Right lobe of liver (tissue), 6 donors: ENCODE data around the gene RREB1. TPM values are rescaled to one million over a fixed set of nuclear protein-coding genes. Genes with fewer than 3 reads are reported as not detected.

ENCODE experiments used
- ATAC-seq, 4 donors: fragments of 200-7000 bp; cut with Tn5 transposase; one replicate each; pipeline ENCODE4 v1.9.1; 2020; ENCODE audit warnings: mild to moderate bottlenecking in 4 of 4, moderate library complexity in 4 of 4
- DNase-seq, 3 donors: peaks; one replicate each; pipeline ENCODE4 v3.0.0-alpha.2; 2020
- H3K27ac ChIP-seq, 3 donors: fragments of 200-600 bp; one replicate each; pipeline ENCODE4 v1.8.0; 2022
- H3K27me3 ChIP-seq, 2 donors: fragments of 200-600 bp; one replicate each; pipeline ENCODE4 v1.8.0; 2022
- H3K36me3 ChIP-seq, 4 donors: fragments of 200-600 bp; sonication (generic) in 1 of 4; one replicate each; pipeline versions ENCODE4 v1.5.1 to v1.8.0; 2017 to 2022; ENCODE audit warnings: control low read depth in 1 of 4
- H3K4me1 ChIP-seq, 4 donors: fragments of 200-600 bp; sonication (generic) in 1 of 4; one replicate each; pipeline versions ENCODE4 v1.5.1 to v1.8.0; 2017 to 2022; ENCODE audit warnings: control low read depth in 1 of 4
- H3K4me3 ChIP-seq, 3 donors: fragments of 200-600 bp; one replicate each; pipeline ENCODE4 v1.8.0; 2022
- H3K9me3 ChIP-seq, 4 donors: fragments of 200-600 bp; sonication (generic) in 1 of 4; one replicate each; pipeline versions ENCODE4 v1.5.1 to v1.8.0; 2017 to 2022; ENCODE audit warnings: control low read depth in 1 of 4
- CTCF ChIP-seq, 4 donors: fragments of 200-600 bp in 3 of 4; fragments of 450-650 bp in 1 of 4; IDR thresholded peaks; one replicate each; pipeline versions ENCODE4 v1.5.1 to v1.8.0; 2016 to 2022; ENCODE audit warnings: antibody characterized with exemption in 4 of 4, mild to moderate bottlenecking in 2 of 4
- POLR2A ChIP-seq: fragments of 450-650 bp; IDR thresholded peaks from one replicate; pipeline ENCODE4 v1.6.1; 2017; ENCODE audit warnings: antibody characterized with exemption, mild to moderate bottlenecking
- WGBS: methylation state at CpG from one replicate; pipeline ENCODE4 v1.1.6; 2018; ENCODE audit warnings: low coverage, low lambda C conversion rate; ENCODE audit not compliant: insufficient coverage; ENCODE audit errors: missing lambda C conversion rate; 5-methylcytosine and 5-hydroxymethylcytosine counted together
- intact Hi-C, 2 donors: fragments of 100-400 bp; cut with DNase I; formaldehyde crosslinking; loops; one replicate each; pipeline versions ENCODE4 v1.11.2 to v1.14.1; 2022
- total RNA-seq, 6 experiments: library from RNA; depleted of rRNA in 2 of 6; stranded (reverse); fragments of >200 nt in 2 of 6; fragmentation: NEBNext Ultra II Directional in 3 of 6; extraction: Animal tissue kit (Norgen Biotek cat#: 25700) in 3 of 6; gene quantifications; one replicate each; pipeline versions ENCODE4 v1.1.0 to v1.2.4, GENCODE V29; 2016 to 2023
- donor health status: DM: no; HTN: yes; CAD: no.
- donor health status: DM: no; HTN: no; CAD: no.
- donor health status: DM: no; HTN: no; CAD: no.
- donor health status: DM: no; HTN: yes; CAD: no.
- donor health status: DM: no; HTN: yes; CAD: no.

Gene RREB1
- total RNA-seq, 6 experiments from 2014 or later = 28.7 to 46.3 (median 39.6) TPM

- TF ChIP-seq POLR2A (no peak), CTCF (IDR thresholded peaks at IDR 0.05) (no peak)
- Histone ChIP-seq H3K27me3 (no peaks in the 10 kb centered on the region), H3K9me3 (no peaks in the 10 kb centered on the region), H3K27ac (peak overlapping the region; percentile 39 to 72 (median 65)), H3K4me1 (peaks cover 0 to 63% (median 28%) of the 10 kb centered on the region in 4 donors), H3K4me3 (no peak overlapping the region), H3K36me3 (peaks cover 0 to 35% (median 13%) of the 10 kb centered on the region in 4 donors)
- intact Hi-C loops = loop anchor here in 1 of 2 donors (10.0 kb wide), 1 partner anchor 71 kb away; no protein-coding TSS in a partner anchor
- DNase-seq (no peak), ATAC-seq (peak in 3 of 4 donors; percentile 6 to 11 (median 6))
- WGBS = 47% methylated on average over 8 of the region's 9 CpGs
Measured at GRCh38 chr6:7235712-7236305, 128.0 kb downstream of the RREB1 start.

- Histone ChIP-seq H3K36me3 (peaks cover 0 to 30% (median 11%) of the 10 kb centered on the region in 4 donors), H3K27me3 (no peaks in the 10 kb centered on the region), H3K9me3 (no peaks in the 10 kb centered on the region), H3K27ac (peak overlapping the region; percentile 39 to 90 (median 65)), H3K4me3 (no peak overlapping the region), H3K4me1 (peaks cover 0 to 71% (median 32%) of the 10 kb centered on the region in 4 donors)
- peak; percentile 22 to 68 (median 39) for ATAC-seq
- intact Hi-C loops = loop anchor here in 1 of 2 donors (10.0 kb wide), 1 partner anchor 72 kb away; no protein-coding TSS in a partner anchor
- TF ChIP-seq POLR2A = no peak
- no peak for TF ChIP-seq CTCF (IDR thresholded peaks at IDR 0.05)
- DNase-seq = peak in 1 of 3 donors; percentile 59
- 27% methylated on average over 6 of the region's 8 CpGs for WGBS
Measured at GRCh38 chr6:7236306-7237209, 128.8 kb downstream of the RREB1 start.

GRCh38 chr6:7237653-7238188 lies 130.0 kb downstream of the RREB1 start:
- WGBS = 77% methylated on average over 8 of the region's 8 CpGs
- Histone ChIP-seq H3K4me1 (peaks cover 0 to 81% (median 36%) of the 10 kb centered on the region in 4 donors), H3K27me3 (no peaks in the 10 kb centered on the region), H3K9me3 (no peaks in the 10 kb centered on the region), H3K36me3 (peaks cover 0 to 21% (median 4%) of the 10 kb centered on the region in 4 donors), H3K4me3 (no peak overlapping the region), H3K27ac (peak overlapping the region in 1 of 3 donors; percentile 90)
- TF ChIP-seq POLR2A (no peak), CTCF (IDR thresholded peaks at IDR 0.05) (no peak)
- DNase-seq (no peak), ATAC-seq (no peak)
- intact Hi-C loops = loop anchor here in 1 of 2 donors (10.0 kb wide), 1 partner anchor 73 kb away; no protein-coding TSS in a partner anchor

GRCh38 chr6:7238526-7238899 lies 130.8 kb downstream of the RREB1 start:
- 81% methylated on average over 4 of the region's 5 CpGs for WGBS
- H3K4me1 ChIP-seq = peaks cover 0 to 89% (median 40%) of the 10 kb centered on the region in 4 donors
- no peak for DNase-seq

More at GRCh38 chr6:7238526-7238899, 130.8 kb downstream of the RREB1 start:
- Histone ChIP-seq H3K27me3 (no peaks in the 10 kb centered on the region), H3K9me3 (no peaks in the 10 kb centered on the region), H3K36me3 (peaks cover 0 to 17% (median 4%) of the 10 kb centered on the region in 4 donors), H3K27ac (peak overlapping the region; percentile 40 to 90 (median 61)), H3K4me3 (no peak overlapping the region)
- ATAC-seq = no peak
- intact Hi-C loops = loop anchor here in 1 of 2 donors (10.0 kb wide), 1 partner anchor 74 kb away; no protein-coding TSS in a partner anchor
- TF ChIP-seq CTCF (IDR thresholded peaks at IDR 0.05) = no peak
- TF ChIP-seq POLR2A = no peak
